Stimulated activated memory B cell treated with anti-CD40 and anti-IgM and Interleukin-4, amounts not matched to agents 10 μg/mL and 1 μg/mL and 100 μg/mL, for 72 hours (primary cell): ENCODE results near the gene TMEM8B.

Source experiments
- ATAC-seq: fragments of 150-1000 bp; cut with Tn5 transposase; 2 replicates; pipeline ENCODE4 v1.10.0; 2021
- H3K27ac Mint-ChIP-seq: one replicate; pipeline ENCODE4 v1.8.0; 2022; ENCODE audit warnings: mild to moderate bottlenecking, mixed read lengths
- H3K27me3 Mint-ChIP-seq: one replicate; pipeline ENCODE4 v1.8.0; 2022; ENCODE audit warnings: mixed read lengths
- H3K36me3 Mint-ChIP-seq: one replicate; pipeline ENCODE4 v1.8.0; 2022; ENCODE audit warnings: mixed read lengths
- H3K4me1 Mint-ChIP-seq: one replicate; pipeline ENCODE4 v1.8.0; 2022; ENCODE audit warnings: mixed read lengths
- H3K4me3 Mint-ChIP-seq: one replicate; pipeline ENCODE4 v1.8.0; 2022; ENCODE audit warnings: mild to moderate bottlenecking, moderate library complexity, mixed read lengths
- H3K9me3 Mint-ChIP-seq: one replicate; pipeline ENCODE4 v1.8.0; 2022; ENCODE audit warnings: mixed read lengths

TMEM8B gene

DNA sequence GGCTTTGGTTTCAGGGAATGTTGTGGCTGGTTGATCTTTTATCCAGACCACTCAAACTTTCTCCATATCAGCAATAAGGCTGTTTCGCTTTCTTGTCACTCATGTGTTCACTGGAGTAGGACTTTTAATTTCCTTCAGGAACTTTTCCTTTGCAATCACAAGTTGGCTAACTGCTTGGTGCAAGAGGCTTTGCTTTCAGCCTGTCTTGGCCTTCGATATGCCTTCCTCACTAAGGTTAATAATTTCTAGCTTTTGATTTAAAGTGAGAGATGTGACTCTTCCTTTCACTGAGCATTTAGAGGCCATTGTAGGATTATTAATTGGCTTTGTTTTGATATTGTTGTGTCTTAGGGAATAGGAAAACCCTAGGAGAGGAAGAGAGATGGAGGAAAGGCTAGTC, 70.0 kb downstream of the TMEM8B start:
- Mint-ChIP-seq H3K27me3 (peaks cover 32% of the 10 kb centered on the region), H3K36me3 (no peaks in the 10 kb centered on the region), H3K4me3 (no peak overlapping the region), H3K4me1 (no peaks in the 10 kb centered on the region), H3K27ac (no peak overlapping the region), H3K9me3 (no peaks in the 10 kb centered on the region)
- no peak for ATAC-seq

DNA sequence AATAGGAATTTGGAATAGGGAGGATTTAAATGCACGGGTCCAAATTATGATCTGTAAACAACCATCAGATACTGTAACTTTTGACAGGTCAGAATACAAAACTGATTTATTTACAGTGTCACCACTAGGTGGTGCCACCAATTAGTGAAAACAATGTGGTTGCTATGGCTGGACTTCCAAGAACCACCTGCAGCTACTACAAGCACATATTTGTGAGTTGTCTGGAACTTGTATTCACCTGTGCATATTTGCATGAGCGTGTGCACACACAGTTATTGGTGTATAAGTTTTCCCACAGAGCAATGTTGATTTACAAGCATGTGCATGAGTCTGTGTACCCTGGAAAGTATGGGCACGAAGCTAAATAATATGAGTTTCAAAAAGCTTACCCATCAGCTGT, 74.0 kb downstream of the TMEM8B start:
- no peaks in the 10 kb centered on the region for H3K36me3 Mint-ChIP-seq
- ATAC-seq = no peak
- no peak overlapping the region for H3K4me3 Mint-ChIP-seq
- peaks cover 2% of the 10 kb centered on the region for H3K4me1 Mint-ChIP-seq
- no peaks in the 10 kb centered on the region for H3K9me3 Mint-ChIP-seq
- H3K27ac Mint-ChIP-seq = no peak overlapping the region
- peaks cover 38% of the 10 kb centered on the region for H3K27me3 Mint-ChIP-seq

DNA sequence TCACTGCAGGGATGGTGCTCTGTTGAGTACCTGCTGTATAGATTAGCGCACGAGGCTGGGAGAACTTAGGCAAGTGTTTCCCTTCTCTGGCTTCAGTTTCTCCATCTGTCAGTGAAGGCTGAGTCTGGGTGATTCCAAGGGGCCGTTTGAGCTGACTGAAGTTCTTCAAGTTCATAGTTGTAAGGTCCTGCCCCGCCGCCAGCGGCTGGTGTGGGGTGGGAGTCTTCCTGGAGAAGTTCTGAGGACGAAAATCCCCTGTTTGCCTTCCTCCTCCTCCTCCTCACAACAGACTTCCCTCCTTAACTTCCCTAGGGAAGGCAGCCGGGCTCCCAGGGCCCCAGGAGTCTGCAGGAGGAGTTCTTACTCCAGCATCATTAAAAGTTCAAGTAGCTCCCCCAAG, 75.3 kb downstream of the TMEM8B start:
- Mint-ChIP-seq H3K27me3 (peaks cover 46% of the 10 kb centered on the region), H3K4me3 (no peak overlapping the region), H3K36me3 (no peaks in the 10 kb centered on the region), H3K27ac (no peak overlapping the region), H3K9me3 (no peaks in the 10 kb centered on the region), H3K4me1 (peaks cover 6% of the 10 kb centered on the region)
- ATAC-seq = no peak

DNA sequence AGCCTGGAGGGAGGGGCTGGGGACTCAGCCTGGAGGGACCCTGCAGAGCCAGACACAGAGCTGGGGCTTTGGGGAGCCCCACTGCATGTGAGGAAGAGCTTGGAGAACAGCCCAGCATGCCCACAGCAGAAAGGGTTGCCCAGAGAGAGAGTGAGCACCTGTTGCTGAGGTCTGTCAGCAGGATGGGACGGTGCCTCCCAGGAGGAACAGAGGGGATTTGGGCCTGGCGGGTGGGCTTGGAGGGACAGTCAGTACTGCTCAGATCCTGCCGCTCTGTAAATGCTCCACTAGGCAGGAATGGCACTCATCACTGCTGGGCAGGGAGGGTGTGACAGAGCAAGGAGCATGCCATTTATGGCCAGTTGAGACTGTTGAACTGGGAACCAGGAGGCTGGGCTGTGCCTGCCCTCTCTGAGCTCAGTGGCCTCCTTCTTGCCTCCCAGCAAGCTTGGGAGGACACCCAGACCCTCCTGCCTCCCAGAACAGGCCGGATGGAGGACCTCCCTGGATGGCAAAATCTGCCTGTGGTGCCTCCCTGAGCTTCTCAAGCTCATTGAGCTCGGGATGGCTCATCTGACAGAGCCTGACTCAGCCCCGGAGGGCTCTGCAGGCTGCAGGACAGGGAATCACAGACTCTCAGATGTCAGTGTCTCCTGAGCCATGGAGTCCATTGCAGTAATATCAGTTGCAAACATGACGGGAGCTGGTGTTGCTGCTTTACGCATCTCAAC, 76.2 kb downstream of the TMEM8B start:
- Mint-ChIP-seq H3K4me3 (no peak overlapping the region), H3K27ac (no peak overlapping the region), H3K9me3 (no peaks in the 10 kb centered on the region), H3K27me3 (peaks cover 47% of the 10 kb centered on the region), H3K4me1 (peaks cover 6% of the 10 kb centered on the region), H3K36me3 (no peaks in the 10 kb centered on the region)
- ATAC-seq = peak; percentile 13

DNA sequence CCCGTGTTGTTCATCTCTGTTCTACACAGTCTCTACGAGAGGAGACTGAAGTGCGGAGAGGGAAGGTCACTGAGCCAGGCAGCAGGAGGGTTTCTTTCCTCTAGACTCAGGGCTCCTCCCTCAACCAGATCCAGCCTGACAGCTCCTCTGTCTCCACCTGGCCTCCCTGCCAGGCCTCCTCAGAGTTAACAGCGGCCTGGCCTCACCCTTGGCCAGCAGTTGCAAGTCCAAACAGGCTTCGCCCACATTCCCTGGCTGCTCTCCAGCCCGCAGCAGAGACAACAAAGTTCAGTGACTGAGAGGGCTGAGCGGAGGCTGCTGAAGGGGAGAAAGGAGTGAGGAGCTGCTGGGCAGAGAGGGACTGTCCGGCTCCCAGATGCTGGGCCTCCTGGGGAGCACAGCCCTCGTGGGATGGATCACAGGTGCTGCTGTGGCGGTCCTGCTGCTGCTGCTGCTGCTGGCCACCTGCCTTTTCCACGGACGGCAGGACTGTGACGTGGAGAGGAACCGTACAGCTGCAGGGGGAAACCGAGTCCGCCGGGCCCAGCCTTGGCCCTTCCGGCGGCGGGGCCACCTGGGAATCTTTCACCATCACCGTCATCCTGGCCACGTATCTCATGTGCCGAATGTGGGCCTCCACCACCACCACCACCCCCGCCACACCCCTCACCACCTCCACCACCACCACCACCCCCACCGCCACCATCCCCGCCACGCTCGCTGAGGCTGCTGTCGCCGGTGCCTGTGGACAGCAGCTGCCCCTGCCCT, 77.1 kb downstream of the TMEM8B start, which contains the start of gene HRCT1:
Gene HRCT1, plus strand, starts transcription at position 291 of the 768 bp plus-strand sequence. Its CDS starts 86 bp downstream, at position 377.
- no peak for ATAC-seq
- no peak within 1 kb of the TSS for H3K27ac Mint-ChIP-seq
- H3K36me3 Mint-ChIP-seq = no peaks in the 10 kb centered on the region
- peaks cover 11% of the 10 kb centered on the region for H3K4me1 Mint-ChIP-seq
- no peak within 1 kb of the TSS for H3K4me3 Mint-ChIP-seq
- no peaks in the 10 kb centered on the region for H3K9me3 Mint-ChIP-seq
- H3K27me3 Mint-ChIP-seq = peaks cover 49% of the 10 kb centered on the region

DNA sequence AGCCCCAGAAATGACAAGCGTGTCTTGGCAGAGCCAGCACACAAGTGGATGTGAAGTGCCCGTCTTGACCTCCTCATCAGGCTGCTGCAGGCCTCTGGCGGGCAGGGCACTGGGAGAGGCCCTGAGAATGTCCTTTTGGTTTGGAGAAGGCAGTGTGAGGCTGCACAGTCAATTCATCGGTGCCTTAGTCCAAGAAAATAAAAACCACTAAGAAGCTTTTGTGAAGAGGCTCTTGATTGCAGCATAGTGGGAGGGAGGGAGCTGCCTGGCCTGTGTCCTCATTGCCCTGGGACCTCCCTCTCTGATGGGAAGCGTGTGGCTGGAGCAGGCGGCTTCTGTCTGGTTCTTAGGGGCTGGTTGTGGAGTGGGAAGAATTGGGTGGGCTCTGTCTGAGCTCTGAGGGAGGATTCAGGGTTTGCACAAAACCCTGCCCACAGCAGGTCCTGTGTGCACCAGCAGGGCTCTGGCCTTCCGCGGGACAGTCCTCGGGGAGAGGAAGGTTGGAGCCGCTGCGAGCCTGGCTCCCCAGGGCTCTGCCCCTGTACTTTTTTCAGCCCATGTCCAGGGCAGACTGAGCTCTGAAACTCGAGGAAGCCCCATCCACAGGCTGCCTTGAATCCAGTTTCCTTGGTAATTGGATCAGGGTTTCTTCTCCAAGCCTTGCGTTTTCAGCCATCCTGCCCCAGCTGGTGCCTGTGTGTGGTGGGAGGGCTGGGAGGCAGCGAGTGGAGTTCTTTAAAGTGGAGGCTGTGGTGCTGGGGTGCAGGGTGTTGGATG, 78.1 kb downstream of the TMEM8B start:
- no peak overlapping the region for H3K4me3 Mint-ChIP-seq
- no peaks in the 10 kb centered on the region for H3K36me3 Mint-ChIP-seq
- peaks cover 11% of the 10 kb centered on the region for H3K4me1 Mint-ChIP-seq
- no peak for ATAC-seq
- no peaks in the 10 kb centered on the region for H3K9me3 Mint-ChIP-seq
- no peak overlapping the region for H3K27ac Mint-ChIP-seq
- peaks cover 43% of the 10 kb centered on the region for H3K27me3 Mint-ChIP-seq

DNA sequence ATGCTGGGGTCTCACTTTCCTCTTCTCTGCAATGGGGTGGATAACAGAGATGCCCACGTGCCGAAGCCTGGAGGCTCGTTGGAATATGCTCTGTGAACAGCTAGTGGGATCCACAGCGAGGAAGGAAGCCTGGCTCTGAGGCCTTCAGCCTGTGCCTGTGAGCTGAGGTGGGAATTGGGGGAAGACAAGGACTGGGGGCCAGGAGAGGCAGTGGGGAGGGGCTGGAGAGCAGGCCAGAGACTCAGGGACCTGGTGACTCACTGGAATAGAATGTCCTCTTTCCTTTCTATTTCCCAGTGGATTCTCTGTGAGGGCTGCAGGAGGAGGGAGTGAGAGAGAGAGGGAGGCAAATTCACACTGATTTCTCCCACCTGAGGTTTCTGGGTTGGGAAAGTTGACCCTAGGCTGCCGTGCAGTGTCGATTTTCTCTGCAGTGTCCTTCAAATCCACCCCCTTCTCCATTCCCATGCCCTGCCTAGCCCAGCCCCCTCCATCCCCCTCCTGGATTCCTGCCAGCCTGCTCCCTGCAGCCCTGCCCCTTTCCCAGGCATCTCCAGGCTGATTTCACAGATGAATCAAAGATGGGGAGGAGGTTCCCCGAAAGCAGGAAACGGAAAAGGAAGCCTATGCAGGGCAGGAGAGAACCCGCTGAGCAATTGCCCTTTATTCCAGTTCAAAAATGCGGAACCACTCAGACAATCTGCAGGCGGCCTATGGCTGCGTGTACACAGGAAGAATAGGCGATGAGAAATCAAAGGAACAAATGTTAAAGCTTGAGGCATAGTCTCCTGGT, 78.9 kb downstream of the TMEM8B start:
- Mint-ChIP-seq H3K4me3 (no peak overlapping the region), H3K36me3 (no peaks in the 10 kb centered on the region), H3K9me3 (no peaks in the 10 kb centered on the region), H3K27me3 (peaks cover 43% of the 10 kb centered on the region), H3K27ac (no peak overlapping the region), H3K4me1 (peaks cover 11% of the 10 kb centered on the region)
- ATAC-seq = no peak

DNA sequence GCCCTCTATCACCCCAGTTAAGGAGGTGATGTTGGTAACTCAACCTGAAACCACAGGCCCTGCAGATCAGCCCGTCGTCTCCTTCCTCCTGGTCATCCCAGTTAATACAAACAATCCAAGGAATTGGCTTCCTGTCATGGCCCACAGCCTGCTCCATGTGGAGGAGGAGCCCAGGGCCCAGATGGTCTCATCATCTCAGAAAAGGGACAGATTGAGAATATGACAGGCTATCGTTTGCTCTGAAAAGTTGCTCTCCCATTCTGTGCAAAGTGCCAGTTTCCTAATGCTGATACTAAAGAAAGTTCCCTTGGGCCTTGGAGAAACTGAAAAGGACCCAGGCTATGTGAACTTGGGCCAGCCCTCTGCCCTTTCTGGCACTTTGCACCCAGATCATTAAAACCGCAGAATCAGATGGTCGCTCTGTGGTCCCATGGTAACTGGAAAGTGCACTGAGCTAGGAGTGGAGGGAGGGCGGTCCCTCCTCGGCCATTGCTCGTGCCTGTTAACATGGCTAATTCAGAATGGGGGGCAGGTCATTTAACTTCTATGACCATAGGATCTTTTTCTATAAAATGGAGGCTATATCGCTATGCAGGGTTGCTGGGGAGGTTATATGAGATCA, 79.6 kb downstream of the TMEM8B start:
- H3K36me3 Mint-ChIP-seq = no peaks in the 10 kb centered on the region
- H3K27me3 Mint-ChIP-seq = peaks cover 43% of the 10 kb centered on the region
- no peak overlapping the region for H3K27ac Mint-ChIP-seq
- H3K9me3 Mint-ChIP-seq = no peaks in the 10 kb centered on the region
- peaks cover 11% of the 10 kb centered on the region for H3K4me1 Mint-ChIP-seq
- H3K4me3 Mint-ChIP-seq = no peak overlapping the region
- ATAC-seq = no peak

DNA sequence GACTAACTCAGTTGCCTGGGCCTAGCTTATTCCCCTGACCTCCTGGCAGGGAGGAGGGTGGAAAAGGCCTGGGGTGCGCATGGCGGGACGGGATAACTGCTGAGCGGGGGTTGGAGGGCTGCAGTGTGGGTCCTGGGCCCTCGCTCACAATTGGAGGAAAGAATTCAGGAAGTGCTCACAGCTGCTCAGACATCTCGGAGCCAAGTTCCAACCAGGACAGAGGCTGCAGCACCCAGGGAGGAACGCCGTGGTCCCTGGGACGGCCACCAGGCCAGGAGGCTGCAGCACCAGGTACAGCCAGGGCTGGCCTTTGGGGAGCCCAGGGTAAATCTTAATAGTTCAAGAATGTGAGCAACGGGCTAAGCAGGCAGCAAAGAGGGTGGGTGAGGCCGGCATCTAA, 80.2 kb downstream of the TMEM8B start, which contains the start of gene SPAAR:
Gene SPAAR, plus strand, starts transcription at position 217 of the 400 bp plus-strand sequence. CDS start 974 bp downstream, outside the sequence.
- Mint-ChIP-seq H3K9me3 (no peaks in the 10 kb centered on the region), H3K27ac (no peak within 1 kb of the TSS), H3K4me3 (no peak within 1 kb of the TSS), H3K27me3 (peaks cover 43% of the 10 kb centered on the region), H3K36me3 (no peaks in the 10 kb centered on the region), H3K4me1 (peaks cover 11% of the 10 kb centered on the region)
- ATAC-seq = no peak

DNA sequence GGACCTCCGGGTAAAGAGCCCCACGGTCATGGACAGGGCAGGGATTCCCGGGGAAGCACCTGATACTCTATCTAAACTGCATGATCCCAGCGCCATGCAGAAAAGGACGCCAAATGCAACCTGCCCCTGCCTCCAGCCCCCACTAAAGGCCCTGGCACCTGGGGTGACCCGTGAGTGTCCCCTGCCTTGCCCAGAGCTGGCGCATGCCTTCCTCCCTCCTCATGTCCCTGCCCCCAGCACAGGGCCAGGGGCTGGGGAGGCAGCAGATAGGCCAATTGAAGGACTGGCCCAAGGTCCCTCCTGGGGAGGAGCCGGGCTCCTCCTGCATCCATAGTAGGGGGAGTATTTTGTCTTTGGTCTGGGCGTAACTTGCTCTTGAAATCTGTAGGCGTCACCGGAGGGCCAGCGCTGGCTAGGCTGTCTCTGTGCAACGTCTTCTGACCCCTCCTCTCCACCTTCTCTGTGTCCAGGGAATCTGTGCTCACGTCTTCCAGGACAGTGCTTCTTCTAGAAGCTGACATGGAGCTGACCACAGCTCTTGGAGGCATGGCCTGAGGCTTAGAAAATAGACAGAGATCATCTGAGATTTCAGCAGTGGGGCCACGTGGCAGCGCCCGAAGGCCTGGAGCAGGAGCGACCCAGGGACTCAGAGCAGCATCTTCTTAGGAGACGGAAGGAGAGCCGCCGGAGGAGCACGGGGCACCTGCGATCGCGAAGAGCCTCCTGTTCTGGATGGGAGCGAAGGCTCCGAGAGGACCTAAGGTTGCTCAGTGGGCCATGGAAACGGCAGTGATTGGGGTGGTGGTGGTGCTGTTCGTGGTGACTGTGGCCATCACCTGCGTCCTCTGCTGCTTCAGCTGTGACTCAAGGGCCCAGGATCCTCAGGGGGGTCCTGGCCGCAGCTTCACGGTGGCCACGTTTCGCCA, 80.9 kb downstream of the TMEM8B start:
- Mint-ChIP-seq H3K4me3 (no peak overlapping the region), H3K9me3 (no peaks in the 10 kb centered on the region), H3K27ac (no peak overlapping the region), H3K36me3 (no peaks in the 10 kb centered on the region), H3K4me1 (peaks cover 11% of the 10 kb centered on the region), H3K27me3 (peaks cover 43% of the 10 kb centered on the region)
- ATAC-seq = no peak

DNA sequence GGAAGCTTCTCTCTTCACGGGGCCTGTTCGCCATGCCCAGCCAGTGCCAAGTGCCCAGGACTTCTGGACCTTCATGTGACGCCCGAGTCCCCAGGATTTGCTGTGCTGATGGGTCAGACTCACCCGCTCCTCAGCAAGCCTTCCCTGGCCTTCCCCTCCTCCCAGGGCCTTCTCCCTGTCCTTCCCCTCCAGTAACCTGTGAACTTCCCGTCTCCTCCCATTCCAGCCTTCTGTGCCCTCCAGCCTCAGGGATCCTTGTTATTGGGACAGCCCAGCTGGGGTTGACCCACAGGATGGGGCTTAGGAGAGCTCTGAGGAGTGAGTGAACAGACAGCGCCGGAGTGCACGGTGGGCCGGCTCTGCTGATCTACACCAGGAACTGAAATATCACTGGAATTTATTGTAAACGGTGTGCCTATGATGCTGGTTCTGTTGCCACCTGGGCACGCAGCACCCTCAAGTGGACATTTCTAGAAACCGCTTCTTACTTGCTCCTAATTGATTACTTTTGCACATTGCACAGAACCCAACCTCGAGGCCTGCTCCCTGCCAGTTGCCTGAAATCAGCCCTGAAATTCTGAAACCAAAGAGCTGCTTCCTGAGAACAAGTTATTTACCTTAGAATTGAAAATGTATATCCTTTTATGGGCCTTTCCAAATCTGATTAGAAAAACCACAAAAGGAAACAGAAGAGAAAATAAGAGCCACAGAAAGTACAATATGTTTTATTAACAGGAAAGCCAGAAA, 81.8 kb downstream of the TMEM8B start:
- no peak for ATAC-seq
- Mint-ChIP-seq H3K4me1 (peaks cover 11% of the 10 kb centered on the region), H3K9me3 (no peaks in the 10 kb centered on the region), H3K4me3 (no peak overlapping the region), H3K36me3 (no peaks in the 10 kb centered on the region), H3K27me3 (peaks cover 41% of the 10 kb centered on the region), H3K27ac (no peak overlapping the region)

DNA sequence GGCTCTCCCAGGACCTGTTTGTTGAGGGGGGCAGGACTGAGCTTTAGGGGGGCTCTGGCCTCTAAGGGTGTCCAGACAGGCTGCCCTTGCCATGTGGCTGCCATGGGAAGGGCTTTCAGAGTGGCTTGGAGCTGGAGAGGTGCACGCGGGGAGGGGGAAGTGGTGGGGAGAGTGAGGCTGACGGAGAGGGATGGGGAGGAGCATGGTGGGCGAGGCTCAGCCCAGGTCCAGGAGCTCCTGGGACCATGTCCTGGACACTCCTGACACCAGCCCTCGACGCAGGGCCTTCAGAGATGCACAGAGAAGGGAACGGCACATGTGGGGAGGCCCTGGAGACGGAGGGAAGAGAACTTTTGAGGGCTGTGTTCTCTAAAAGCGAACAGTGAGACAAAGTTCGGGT, 82.7 kb downstream of the TMEM8B start:
- Mint-ChIP-seq H3K27me3 (peaks cover 32% of the 10 kb centered on the region), H3K9me3 (no peaks in the 10 kb centered on the region), H3K4me1 (peaks cover 11% of the 10 kb centered on the region), H3K27ac (no peak overlapping the region), H3K36me3 (no peaks in the 10 kb centered on the region), H3K4me3 (no peak overlapping the region)
- ATAC-seq = no peak

DNA sequence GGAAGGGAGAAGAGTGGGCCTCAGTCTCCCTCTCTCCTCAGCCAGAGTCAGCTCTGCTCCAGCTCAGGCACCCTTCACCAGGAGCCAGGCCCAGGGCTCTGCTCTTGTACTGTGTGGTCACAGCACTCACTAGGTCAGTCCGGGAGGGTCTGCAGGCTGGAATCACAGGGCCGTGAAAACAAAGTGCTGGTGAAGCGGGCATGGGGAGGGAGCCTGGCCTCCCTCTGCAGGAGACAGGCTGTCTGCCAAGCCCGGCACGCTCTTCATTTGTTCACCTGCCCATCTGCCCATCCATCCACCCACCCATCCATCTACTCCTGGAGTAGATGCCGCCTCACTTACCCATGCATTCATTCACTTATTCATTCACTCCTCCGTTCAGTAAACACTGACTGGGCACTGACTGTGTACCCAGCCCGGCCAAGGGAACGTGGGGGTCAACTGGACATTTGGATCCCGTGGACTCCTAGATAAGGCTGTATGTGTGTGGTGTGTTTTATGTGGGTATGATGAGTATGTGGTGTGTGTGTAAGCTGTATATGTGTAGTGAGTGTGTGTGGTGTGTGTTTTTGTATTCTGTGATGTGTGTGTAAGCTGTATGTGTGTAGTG, 83.9 kb downstream of the TMEM8B start:
- Mint-ChIP-seq H3K9me3 (no peaks in the 10 kb centered on the region), H3K27me3 (peaks cover 20% of the 10 kb centered on the region), H3K27ac (no peak overlapping the region), H3K36me3 (no peaks in the 10 kb centered on the region), H3K4me1 (peaks cover 10% of the 10 kb centered on the region), H3K4me3 (no peak overlapping the region)
- no peak for ATAC-seq
